HepG2 (cell line): ENCODE data around the gene CCNB1. TPM values are rescaled to one million over a fixed set of nuclear protein-coding genes. Genes with fewer than 3 reads are reported as not detected.
"Not testable (repeated sequence)": the region's sequence is repeated elsewhere in the genome, so short reads cannot be mapped to it uniquely, and the experiment has no call there.

Experiments
- ARID4A ChIP-seq: sonication (generic); formaldehyde crosslinking; IDR thresholded peaks from 2 replicates; pipeline ENCODE4 v1.5.0; 2020; ENCODE audit warnings: mild to moderate bottlenecking, missing genetic modification reagents, borderline replicate concordance
- FOXP1 ChIP-seq, 2 experiments: fragments of 450-650 bp in 1 of 2; IDR thresholded peaks; 2 replicates each; pipeline ENCODE4 v1.6.1; 2017 to 2018; ENCODE audit warnings: antibody characterized with exemption in 1 of 2
- GATAD2A ChIP-seq: IDR thresholded peaks from 2 replicates; pipeline ENCODE4 v1.6.1; 2016
- RARA ChIP-seq: IDR thresholded peaks from 2 replicates; pipeline ENCODE4 v1.6.1; 2016; ENCODE audit warnings: missing genetic modification reagents, missing compliant biosample characterization
- SOX6 ChIP-seq, 2 experiments: fragments of 450-650 bp in 1 of 2; sonication (generic) in 1 of 2; formaldehyde crosslinking in 1 of 2; IDR thresholded peaks; 2 replicates each; pipeline versions ENCODE4 v1.4.0 to v1.6.1; 2017 to 2020; ENCODE audit warnings: antibody characterized with exemption in 1 of 2, mild to moderate bottlenecking in 1 of 2, missing genetic modification reagents in 1 of 2
- ZNF687 ChIP-seq: sonication (generic); formaldehyde crosslinking; IDR thresholded peaks from 2 replicates; pipeline ENCODE4 v1.5.1; 2020; ENCODE audit warnings: mild to moderate bottlenecking, missing genetic modification reagents, moderate library complexity
- polyA plus RNA-seq, 8 experiments: library from polyadenylated mRNA; depleted of rRNA in 3 of 8; stranded (reverse) in 7 of 8; unstranded in 1 of 8; fragments of >200 nt; fragmentation: Illumina TruSeq in 4 of 8; extraction: Trizol in 4 of 8; gene quantifications; 2 replicates each; pipeline versions ENCODE4 v1.2.1 to v1.2.3, GENCODE V29; 2011 to 2016; ENCODE audit warnings: low read depth in 4 of 8, missing spikeins in 1 of 8, mixed read lengths in 1 of 8; ENCODE audit not compliant: insufficient read depth in 1 of 8
- total RNA-seq, 5 experiments: library from RNA; depleted of rRNA; stranded (reverse); fragments of >200 nt; fragmentation: Illumina TruSeq; extraction: Trizol; gene quantifications; 2 replicates each; pipeline ENCODE4 v1.2.3, GENCODE V29; 2016; ENCODE audit warnings: low read depth in 1 of 5
- TF ChIP-seq, protein P1 (sequence below): sonication (generic); formaldehyde crosslinking; IDR thresholded peaks from 2 replicates; pipeline ENCODE4 v1.4.0; 2020; ENCODE audit warnings: missing genetic modification reagents, mild to moderate bottlenecking, borderline replicate concordance

CCNB1 gene
- total and polyA plus RNA-seq, 2 of the 13 experiments (the other 11 are each of a cell fraction or from before 2014, with no cell fraction given) = 82.3 to 316 TPM

DNA sequence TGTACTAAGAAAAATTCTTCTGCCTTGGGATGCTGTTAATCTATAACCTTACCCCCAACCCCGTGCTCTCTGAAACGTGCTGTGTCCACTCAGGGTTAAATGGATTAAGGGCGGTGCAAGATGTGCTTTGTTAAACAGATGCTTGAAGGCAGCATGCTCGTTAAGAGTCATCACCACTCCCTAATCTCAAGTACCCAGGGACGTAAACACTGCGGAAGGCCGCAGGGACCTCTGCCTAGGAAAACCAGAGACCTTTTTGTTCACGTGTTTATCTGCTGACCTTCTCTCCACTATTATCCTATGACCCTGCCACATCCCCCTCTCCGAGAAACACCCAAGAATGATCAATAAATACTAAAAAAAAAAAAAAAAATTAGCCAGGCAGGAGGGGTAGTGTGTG lies 53.9 kb downstream of the CCNB1 start (continued):
- TF ChIP-seq, protein P1, sequence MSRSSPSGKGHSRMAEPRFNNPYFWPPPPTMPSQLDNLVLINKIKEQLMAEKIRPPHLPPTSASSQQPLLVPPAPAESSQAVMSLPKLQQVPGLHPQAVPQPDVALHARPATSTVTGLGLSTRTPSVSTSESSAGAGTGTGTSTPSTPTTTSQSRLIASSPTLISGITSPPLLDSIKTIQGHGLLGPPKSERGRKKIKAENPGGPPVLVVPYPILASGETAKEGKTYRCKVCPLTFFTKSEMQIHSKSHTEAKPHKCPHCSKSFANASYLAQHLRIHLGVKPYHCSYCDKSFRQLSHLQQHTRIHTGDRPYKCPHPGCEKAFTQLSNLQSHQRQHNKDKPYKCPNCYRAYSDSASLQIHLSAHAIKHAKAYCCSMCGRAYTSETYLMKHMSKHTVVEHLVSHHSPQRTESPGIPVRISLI (CRISPR knock-in tag) = peak; percentile 60; the same call in 1 of the 2 replicates
- peak; percentile 5; the same call in 1 of the 2 replicates for TF ChIP-seq ZNF687 (CRISPR knock-in tag)
- peak; percentile 38; the same call in 1 of the 2 replicates for TF ChIP-seq ARID4A (CRISPR knock-in tag)
- TF ChIP-seq SOX6, FOXP1 (IDR thresholded peaks at IDR 0.05): not testable (repeated sequence)
- TF ChIP-seq SOX6 (CRISPR knock-in tag; IDR thresholded peaks at IDR 0.05) = peak; percentile 67
- TF ChIP-seq RARA = peak; percentile 42; the same call in 1 of the 2 replicates
- TF ChIP-seq FOXP1 (CRISPR knock-in tag; IDR thresholded peaks at IDR 0.05) = peak; percentile 18; the same call in 1 of the 2 replicates
- TF ChIP-seq GATAD2A (CRISPR knock-in tag) = peak; percentile 42
